Endothelial cell of umbilical vein (primary cell): ENCODE measurements around the gene HCFC1R1. TPM values are rescaled to one million over a fixed set of nuclear protein-coding genes. Genes with fewer than 3 reads are reported as not detected.

ENCODE experiments used
- BruUV-seq: library from RNA; stranded (reverse); fragments of 400-500 nt; replicated peaks from 2 replicates; lab custom pipeline; 2021; lab: Mats Ljungman, UMichigan
- CTCF ChIA-PET: fragments of 300-600, 350-600 bp; sonication (Branson Sonifier 250); formaldehyde crosslinking; loops from one replicate; lab custom pipeline; 2021; ENCODE audit warnings: antibody characterized with exemption, inconsistent platforms; lab: Charles Lee
- POLR2A ChIA-PET: fragments of 300-600, 350-600 bp; sonication (Branson Sonifier 250); formaldehyde crosslinking; loops from one replicate; lab custom pipeline; 2021; ENCODE audit warnings: antibody characterized with exemption, inconsistent platforms; lab: Charles Lee
- DNase-seq: peaks from one replicate; pipeline ENCODE4 v3.0.0-alpha.2; 2011; ENCODE audit warnings: low read depth, low spot score
- FAIRE-seq: peaks from 2 replicates; lab custom pipeline; 2011; peaks lifted over from hg19 to GRCh38; lab: Jason Lieb, UNC
- H2AFZ ChIP-seq: 2 replicates; pipeline ENCODE4 v1.6.0; 2012; ENCODE audit warnings: low read depth, low read length, control low read depth, inconsistent platforms
- H3K27ac ChIP-seq: 2 replicates; pipeline ENCODE4 v1.5.1; 2011; ENCODE audit warnings: low read depth, mild to moderate bottlenecking, control low read depth, low read length, moderate library complexity; ENCODE audit not compliant: insufficient read depth
- H3K27me3 ChIP-seq, 2 experiments: 2 replicates each; pipeline versions ENCODE4 v1.6.0 to v1.6.1; 2011; ENCODE audit warnings: low read length in 2 of 2, mixed read lengths in 1 of 2; ENCODE audit not compliant: control insufficient read depth in 2 of 2, insufficient read depth in 2 of 2
- H3K36me3 ChIP-seq, 2 experiments: 2 replicates in 1 of 2; 3 replicates in 1 of 2; pipeline ENCODE4 v1.5.1; 2011; ENCODE audit warnings: low read length in 2 of 2, mild to moderate bottlenecking in 1 of 2, moderate library complexity in 1 of 2; ENCODE audit not compliant: control insufficient read depth in 2 of 2, insufficient read depth in 2 of 2; ENCODE audit errors: extremely low read depth in 1 of 2
- H3K4me1 ChIP-seq: 3 replicates; pipeline ENCODE4 v1.5.1; 2011; ENCODE audit warnings: mild to moderate bottlenecking, low read length; ENCODE audit not compliant: control insufficient read depth, insufficient read depth; ENCODE audit errors: extremely low read depth
- H3K4me2 ChIP-seq: 2 replicates; pipeline ENCODE4 v1.6.1; 2011; ENCODE audit warnings: low read length, control low read depth, mixed read lengths; ENCODE audit not compliant: insufficient read depth
- H3K4me3 ChIP-seq, 3 experiments: fragments of 200-600 bp in 1 of 3; sonication (generic), shearing (Covaris generic) in 1 of 3; replicated peaks in 1 of 3; 2 replicates each; pipeline ENCODE4 v1.5.1; 2011 to 2016; ENCODE audit warnings: control low read depth in 3 of 3, low read length in 3 of 3, mild to moderate bottlenecking in 2 of 3, inconsistent platforms in 1 of 3, low read depth in 1 of 3, moderate library complexity in 1 of 3; ENCODE audit not compliant: insufficient read depth in 1 of 3
- H3K79me2 ChIP-seq: 2 replicates; pipeline ENCODE4 v1.6.0; 2012; ENCODE audit warnings: low read length, inconsistent platforms; ENCODE audit not compliant: control insufficient read depth, insufficient read depth
- H3K9ac ChIP-seq: replicated peaks from 2 replicates; pipeline ENCODE3; 2011; ENCODE audit warnings: low read length, control low read depth; ENCODE audit not compliant: insufficient read depth; ENCODE audit errors: extremely low read depth
- H3K9me1 ChIP-seq: replicated peaks from 3 replicates; pipeline ENCODE4 v1.6.0; 2011; ENCODE audit warnings: mild to moderate bottlenecking, low read length; ENCODE audit not compliant: control insufficient read depth, insufficient read depth; ENCODE audit errors: extremely low read depth
- H3K9me3 ChIP-seq: replicated peaks from 2 replicates; pipeline ENCODE4 v1.5.1; 2012; ENCODE audit warnings: low read length, inconsistent platforms; ENCODE audit not compliant: control insufficient read depth, insufficient read depth
- H4K20me1 ChIP-seq: replicated peaks from 2 replicates; pipeline ENCODE3; 2011; ENCODE audit warnings: mild to moderate bottlenecking, low read length; ENCODE audit not compliant: control insufficient read depth, insufficient read depth; ENCODE audit errors: extremely low read depth
- FOS ChIP-seq: IDR thresholded peaks from 2 replicates; pipeline ENCODE4 v1.6.1; 2011; ENCODE audit warnings: mild to moderate bottlenecking, low read length, moderate library complexity, borderline replicate concordance; ENCODE audit not compliant: insufficient read depth
- GATA2 ChIP-seq: IDR thresholded peaks from 2 replicates; pipeline ENCODE4 v1.7.0; 2011; ENCODE audit warnings: low read depth, mild to moderate bottlenecking, moderate library complexity, mixed read lengths, low read length; ENCODE audit not compliant: insufficient read length, insufficient read depth
- MYC ChIP-seq: IDR thresholded peaks from one replicate; pipeline ENCODE4 v1.6.1; 2011; ENCODE audit warnings: mild to moderate bottlenecking, low read depth, low read length
- dilution Hi-C: fragments of 300-500 bp; cut with MboI; formaldehyde crosslinking; loops from one replicate; pipeline ENCODE4 v1.15.0; 2019; ENCODE audit warnings: low sequenced_read_pairs; ENCODE audit not compliant: extremely low pct_ligation_motif_present
- intact Hi-C: fragments of 100-400 bp; cut with micrococcal nuclease; formaldehyde crosslinking; loops from one replicate; pipeline ENCODE4 v1.10.0; 2022
- polyA plus RNA-seq, 4 experiments: library from polyadenylated mRNA; depleted of rRNA in 3 of 4; stranded (reverse) in 3 of 4; unstranded in 1 of 4; fragments of >200 nt; gene quantifications; 2 replicates each; pipeline versions ENCODE4 v1.2.1 to v1.2.3, GENCODE V29; 2011 to 2012; ENCODE audit warnings: missing spikeins in 1 of 4
- total RNA-seq: library from RNA; stranded (reverse); gene quantifications from 2 replicates; pipeline ENCODE4 v1.2.3, GENCODE V29; 2021

The HCFC1R1 gene
- total and polyA plus RNA-seq, 2 donors (not counting 3 experiments of a cell fraction or from before 2014, with no cell fraction given): 28.7 to 49.3 TPM

DNA sequence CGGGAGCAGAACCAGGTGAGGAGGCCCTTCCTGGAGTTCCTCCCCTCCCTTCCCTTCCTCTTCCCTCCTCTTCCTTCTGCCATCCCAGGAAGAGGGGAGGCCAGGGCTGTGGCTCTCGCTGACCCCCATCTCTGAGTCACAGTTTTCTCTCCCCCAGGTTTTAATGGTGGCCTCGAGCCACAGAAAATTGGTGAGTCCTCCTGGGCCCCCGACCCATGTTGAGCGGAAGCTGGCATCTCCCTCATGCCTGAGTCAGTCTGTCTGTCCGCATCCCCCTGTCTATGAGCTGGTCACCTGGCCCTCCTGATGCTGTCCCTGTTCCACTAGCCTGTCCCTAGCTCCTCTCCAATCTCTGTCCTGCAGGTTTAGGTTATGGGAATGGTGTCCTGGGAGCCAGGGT lies 23.8 kb downstream of the HCFC1R1 start:
- peaks cover 2% of the 10 kb centered on the region for H3K4me1 ChIP-seq
- FAIRE-seq: no peak
- no peaks in the 10 kb centered on the region for H3K9me1 ChIP-seq
- no peak overlapping the region for H3K4me2 ChIP-seq
- no peak overlapping the region for H3K9ac ChIP-seq
- no peaks in the 10 kb centered on the region for H3K9me3 ChIP-seq
- no peak overlapping the region for H3K27ac ChIP-seq
- DNase-seq: no peak
- H3K27me3 ChIP-seq: no peaks in the 10 kb centered on the region
- ChIA-PET POLR2A (interaction anchor here (0.5 kb wide), 1 partner anchor 48 kb away, joined by 3 read pairs; no protein-coding TSS in a partner anchor), CTCF (interaction anchor here (2.2 to 2.5 kb wide), 2 partner anchors 28 to 32 kb away, joined by 12 to 13 read pairs; no protein-coding TSS in a partner anchor)
- no peaks in the 10 kb centered on the region for H3K79me2 ChIP-seq
- no peak for TF ChIP-seq FOS
- H2AFZ ChIP-seq: no peak overlapping the region
- BruUV-seq: no TSS peak
- H4K20me1 ChIP-seq: no peaks in the 10 kb centered on the region
- dilution Hi-C loops (no loop called here), intact Hi-C loops (no loop called here)
- H3K4me3 ChIP-seq: no peak overlapping the region
- no peaks in the 10 kb centered on the region for H3K36me3 ChIP-seq

DNA sequence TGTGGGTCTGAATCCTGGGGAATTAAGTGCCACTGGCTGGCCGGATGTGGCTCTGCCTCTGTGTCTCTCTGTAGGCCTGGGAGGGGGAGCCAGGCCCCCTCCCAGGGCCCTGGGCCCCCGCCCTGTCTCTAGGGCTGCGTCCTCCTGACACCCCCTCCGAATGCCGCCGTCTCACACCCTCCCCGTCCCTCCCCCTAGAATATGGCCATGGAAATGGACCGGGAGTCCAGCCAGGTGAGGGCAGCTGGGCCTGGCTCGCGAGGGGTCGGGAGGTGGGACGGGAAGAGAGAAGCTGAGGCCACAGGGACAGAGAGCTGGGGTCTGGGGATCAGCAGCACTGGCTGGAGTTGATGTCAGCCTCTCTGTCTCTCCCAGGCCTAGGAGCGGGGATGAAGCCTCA lies 27.4 kb downstream of the HCFC1R1 start:
- Histone ChIP-seq H4K20me1 (no peaks in the 10 kb centered on the region), H3K9me3 (no peaks in the 10 kb centered on the region), H3K27ac (no peak overlapping the region), H2AFZ (no peak overlapping the region), H3K36me3 (no peaks in the 10 kb centered on the region), H3K27me3 (no peaks in the 10 kb centered on the region), H3K4me3 (no peak overlapping the region), H3K4me1 (no peaks in the 10 kb centered on the region), H3K79me2 (no peaks in the 10 kb centered on the region), H3K9me1 (no peaks in the 10 kb centered on the region), H3K4me2 (no peak overlapping the region), H3K9ac (no peak overlapping the region)
- ChIA-PET POLR2A (no interaction called here), CTCF (interaction anchor here (1.2 kb wide), 1 partner anchor 35 kb away, joined by 3 read pairs; no protein-coding TSS in a partner anchor)
- dilution Hi-C loops: no loop called here
- intact Hi-C loops: no loop called here
- FAIRE-seq: no peak
- TF ChIP-seq GATA2 (no peak), MYC (no peak)
- DNase-seq: no peak
- no TSS peak for BruUV-seq
